AG04449 (cell line): Measurements from ENCODE around the gene IGSF9B.

Experiments
- CTCF ChIA-PET: fragments of 350-600 bp; formaldehyde crosslinking; extraction: SDS; loops from one replicate; lab custom pipeline; 2021; ENCODE audit warnings: antibody characterized with exemption; lab: Yijun Ruan, JAX
- POLR2A ChIA-PET: fragments of 400-600, 350-600 bp; formaldehyde crosslinking; extraction: SDS; loops from one replicate; lab custom pipeline; 2020; ENCODE audit warnings: antibody characterized with exemption, inconsistent platforms; lab: Yijun Ruan, JAX
- DNase-seq: peaks from one replicate; pipeline ENCODE4 v3.0.0-alpha.2; 2010; ENCODE audit warnings: low read depth, low spot score
- H3K4me3 ChIP-seq: 2 replicates; pipeline ENCODE4 v1.5.1; 2011; ENCODE audit warnings: low read depth, mild to moderate bottlenecking, control low read depth, low read length
- CTCF ChIP-seq: IDR thresholded peaks from one replicate; pipeline ENCODE4 v1.5.1; 2011; ENCODE audit warnings: mild to moderate bottlenecking, moderate library complexity, low read length, control low read depth, inconsistent platforms; ENCODE audit not compliant: insufficient read depth; ENCODE audit errors: missing control alignments

Gene IGSF9B

DNA sequence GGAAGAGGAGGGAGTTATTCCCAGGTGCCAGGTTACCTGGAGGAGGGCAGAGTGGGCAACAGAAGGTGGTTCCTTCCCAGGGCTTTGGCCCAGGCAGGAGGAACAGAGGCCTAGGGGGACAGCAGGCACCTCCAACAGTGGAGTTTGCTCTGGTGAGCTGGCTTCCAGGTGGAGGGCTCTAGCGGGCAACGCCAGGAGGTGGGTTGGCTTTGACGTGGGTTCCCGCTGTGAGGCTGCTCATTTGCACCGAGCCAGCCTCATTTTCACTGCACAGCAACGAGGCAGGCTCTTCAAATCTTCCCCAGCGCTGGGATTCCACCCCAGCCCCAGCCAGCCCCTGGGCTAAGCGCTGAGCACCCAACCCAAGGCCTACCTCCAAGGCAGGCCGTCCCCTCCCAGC is 8.1 kb downstream of the IGSF9B start:
- ChIA-PET CTCF (no interaction called here), POLR2A (no interaction called here)
- TF ChIP-seq CTCF, result no peak
- no peak overlapping the region for H3K4me3 ChIP-seq
- no peak for DNase-seq

- POLR2A ChIA-PET, result no interaction called here
- no peak overlapping the region for H3K4me3 ChIP-seq
- TF ChIP-seq CTCF, result peak; percentile 54
- CTCF ChIA-PET, result no interaction called here
- DNase-seq, result no peak
These were observed 9.4 kb downstream of the IGSF9B start for GRCh38 chr11:133947321-133947756.

DNA sequence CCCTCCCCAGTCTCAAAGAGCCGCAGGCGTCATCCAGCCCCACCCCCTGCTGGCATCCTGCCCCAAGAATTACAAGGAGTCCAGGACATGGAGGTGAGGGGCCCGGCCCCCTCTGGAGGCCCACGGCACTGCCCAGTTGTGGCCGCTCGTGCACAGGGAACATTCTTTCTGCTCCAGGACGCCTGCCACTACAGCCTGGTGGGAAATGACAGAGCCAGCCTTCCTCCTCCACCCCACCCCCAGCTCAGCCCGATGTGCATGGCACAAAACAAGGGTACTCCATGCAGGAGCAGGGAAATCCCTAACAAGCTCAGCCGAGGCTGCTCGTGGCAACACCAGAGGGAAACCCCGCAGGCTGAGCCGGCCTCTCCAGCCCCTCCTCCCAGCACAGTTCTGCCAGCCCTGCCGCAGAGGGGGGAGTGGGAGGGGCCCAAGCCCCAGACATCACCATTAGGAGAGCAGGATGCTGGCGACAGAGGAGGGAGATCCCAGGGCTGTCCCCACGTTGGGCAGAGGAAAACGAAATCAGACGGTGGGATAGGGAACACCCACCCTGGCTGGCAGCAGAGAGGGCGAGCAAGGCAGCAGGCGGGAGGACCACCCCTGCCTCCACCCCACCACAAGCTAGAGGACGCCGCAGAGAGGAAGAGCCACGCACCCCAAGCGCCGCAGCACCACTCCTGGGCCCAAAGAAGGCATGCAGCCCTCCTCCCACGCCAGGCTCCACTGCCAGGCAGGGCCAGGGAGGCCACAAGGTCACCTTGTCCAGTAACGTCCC is 10.0 kb downstream of the IGSF9B start:
- POLR2A ChIA-PET, result no interaction called here
- DNase-seq, result no peak
- TF ChIP-seq CTCF, result no peak
- H3K4me3 ChIP-seq, result no peak overlapping the region
- CTCF ChIA-PET, result no interaction called here

DNA sequence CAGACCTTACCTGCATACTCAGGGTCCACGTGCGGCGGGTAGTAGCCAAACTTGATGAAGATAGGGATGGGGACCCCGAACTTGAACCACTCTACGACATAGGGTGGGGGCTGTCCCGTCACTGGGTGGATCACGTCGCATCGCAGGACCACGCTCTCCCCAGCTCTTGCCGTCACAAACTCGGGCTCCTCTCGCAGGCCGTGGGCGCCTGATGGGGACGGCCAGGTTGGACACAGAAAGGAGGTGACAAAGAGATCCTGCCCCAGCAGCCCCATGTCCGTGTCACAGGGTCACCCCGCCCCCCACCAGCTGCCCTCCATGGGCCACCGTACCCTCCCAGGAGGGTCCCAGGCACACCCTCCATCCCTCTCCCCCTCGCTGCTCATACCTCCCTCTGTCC is 10.7 kb downstream of the IGSF9B start:
- CTCF ChIA-PET, result no interaction called here
- no peak for DNase-seq
- POLR2A ChIA-PET, result no interaction called here
- no peak overlapping the region for H3K4me3 ChIP-seq
- no peak for TF ChIP-seq CTCF

GRCh38 chr11:133945087-133945974 is 11.4 kb downstream of the IGSF9B start:
- ChIA-PET CTCF (no interaction called here), POLR2A (no interaction called here)
- DNase-seq, result no peak
- no peak for TF ChIP-seq CTCF
- H3K4me3 ChIP-seq, result no peak overlapping the region
